ENCODE data around the gene C1QTNF1. TPM values are rescaled to one million over a fixed set of nuclear protein-coding genes. Genes with fewer than 3 reads are reported as not detected.

The C1QTNF1 gene
- total RNA-seq, 5 donors from 2014 or later (not counting 1 experiment from before 2014, with no cell fraction given) = 0.10 to 0.57 (median 0.26) TPM; not detected in 1

DNA sequence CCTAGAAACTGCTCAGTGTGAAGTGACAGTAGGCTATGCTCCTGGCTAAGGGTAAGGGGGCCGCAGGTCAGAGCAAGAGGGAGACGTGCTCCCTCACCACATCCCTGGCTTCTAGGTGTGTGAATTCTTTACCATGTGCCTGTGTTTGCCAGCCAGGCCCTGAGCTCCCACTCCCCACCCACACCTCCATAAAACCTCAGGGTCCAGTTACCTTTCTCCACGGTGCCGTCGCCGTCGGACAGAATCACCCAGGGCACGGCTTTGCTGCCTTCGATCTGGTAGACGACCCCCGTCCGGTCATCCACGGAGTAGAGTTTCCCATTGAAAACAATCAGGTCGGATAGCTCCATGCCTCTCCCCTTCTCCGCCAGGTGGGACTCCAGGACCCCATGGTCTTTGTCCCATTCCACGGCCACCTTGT is 27.2 kb upstream of the C1QTNF1 start:
- ChIA-PET POLR2A (no interaction called here), CTCF (no interaction called here)
- peaks cover 44% of the 10 kb centered on the region for H3K36me3 Mint-ChIP-seq
- DNase-seq (no peak), ATAC-seq (replicated peaks in 1 of 4) (no peak)
- no peaks in the 10 kb centered on the region for H3K27me3 ChIP-seq (replicated peaks in 1 of 2; ENCODE audit: control insufficient read depth in 2 of 2, extremely low read depth in 1 of 2, insufficient read depth in 2 of 2, low read length in 1 of 2)
- H3K9me3 Mint-ChIP-seq = no peaks in the 10 kb centered on the region
- no peak overlapping the region for H3K4me3 ChIP-seq (ENCODE audit: control insufficient read depth in 1 of 2, extremely low read depth in 1 of 2, low read length in 1 of 2)
- peaks cover 5 to 69% of the 10 kb centered on the region in 2 donors for H3K36me3 ChIP-seq (ENCODE audit: control insufficient read depth in 2 of 2, extremely low read depth in 1 of 2, insufficient read depth in 1 of 2, low read length in 1 of 2)
- no peaks in the 10 kb centered on the region for H3K9me3 ChIP-seq
- H3K27ac Mint-ChIP-seq = no peak overlapping the region
- 97% methylated on average over 14 of the region's 16 CpGs for WGBS (ENCODE audit: insufficient coverage)
- H3K27me3 Mint-ChIP-seq = no peaks in the 10 kb centered on the region
- H3K4me1 Mint-ChIP-seq = peaks cover 4 to 14% (median 13%) of the 10 kb centered on the region in 3 donors
- H3K27ac ChIP-seq (ENCODE audit: low read length) = no peak overlapping the region
- no peak overlapping the region for H3K4me3 Mint-ChIP-seq
- H3K4me1 ChIP-seq (ENCODE audit: control insufficient read depth in 1 of 2, extremely low read depth in 1 of 2, insufficient read depth in 2 of 2, low read length in 2 of 2) = no peaks in the 10 kb centered on the region

DNA sequence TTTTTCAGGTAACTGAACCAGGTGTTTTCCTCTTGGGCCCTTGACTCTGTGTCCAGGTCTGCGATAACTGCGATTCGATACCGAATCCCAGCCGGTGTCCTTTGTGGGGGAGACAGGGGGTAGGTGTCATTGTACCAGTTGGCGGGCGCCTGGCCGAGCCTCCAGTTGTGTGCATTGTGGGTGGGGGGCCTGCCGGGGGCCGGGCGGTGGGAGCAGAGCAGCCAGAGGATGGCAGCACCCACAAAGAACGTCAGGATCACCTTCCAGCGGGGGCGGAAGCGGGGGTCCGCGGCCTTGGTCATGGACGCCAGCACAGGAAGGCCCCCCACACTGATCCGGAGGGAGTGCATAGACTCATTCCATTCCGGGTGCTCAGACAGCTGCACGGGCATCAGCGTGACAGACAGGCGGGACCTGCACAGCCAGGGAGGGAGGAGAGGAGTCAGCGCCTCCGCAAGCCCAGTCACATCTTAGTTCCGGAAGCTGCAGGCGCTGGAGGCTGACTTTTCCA is 26.7 kb upstream of the C1QTNF1 start:
- Mint-ChIP-seq H3K27ac (no peak overlapping the region), H3K9me3 (no peaks in the 10 kb centered on the region), H3K4me3 (no peak overlapping the region), H3K36me3 (peaks cover 41% of the 10 kb centered on the region), H3K4me1 (peaks cover 8 to 19% (median 17%) of the 10 kb centered on the region in 3 donors), H3K27me3 (no peaks in the 10 kb centered on the region)
- Histone ChIP-seq H3K4me1 (ENCODE audit: control insufficient read depth in 1 of 2, extremely low read depth in 1 of 2, insufficient read depth in 2 of 2, low read length in 2 of 2) (no peaks in the 10 kb centered on the region), H3K27ac (ENCODE audit: low read length) (no peak overlapping the region), H3K9me3 (no peaks in the 10 kb centered on the region), H3K27me3 (replicated peaks in 1 of 2; ENCODE audit: control insufficient read depth in 2 of 2, extremely low read depth in 1 of 2, insufficient read depth in 2 of 2, low read length in 1 of 2) (no peaks in the 10 kb centered on the region), H3K4me3 (ENCODE audit: control insufficient read depth in 1 of 2, extremely low read depth in 1 of 2, low read length in 1 of 2) (no peak overlapping the region), H3K36me3 (ENCODE audit: control insufficient read depth in 2 of 2, extremely low read depth in 1 of 2, insufficient read depth in 1 of 2, low read length in 1 of 2) (peaks cover 5 to 67% of the 10 kb centered on the region in 2 donors)
- CTCF ChIA-PET = no interaction called here
- POLR2A ChIA-PET = no interaction called here
- ATAC-seq (replicated peaks in 1 of 4) = no peak
- WGBS (ENCODE audit: insufficient coverage) = 95% methylated on average over 13 of the region's 27 CpGs
- no peak for DNase-seq

DNA sequence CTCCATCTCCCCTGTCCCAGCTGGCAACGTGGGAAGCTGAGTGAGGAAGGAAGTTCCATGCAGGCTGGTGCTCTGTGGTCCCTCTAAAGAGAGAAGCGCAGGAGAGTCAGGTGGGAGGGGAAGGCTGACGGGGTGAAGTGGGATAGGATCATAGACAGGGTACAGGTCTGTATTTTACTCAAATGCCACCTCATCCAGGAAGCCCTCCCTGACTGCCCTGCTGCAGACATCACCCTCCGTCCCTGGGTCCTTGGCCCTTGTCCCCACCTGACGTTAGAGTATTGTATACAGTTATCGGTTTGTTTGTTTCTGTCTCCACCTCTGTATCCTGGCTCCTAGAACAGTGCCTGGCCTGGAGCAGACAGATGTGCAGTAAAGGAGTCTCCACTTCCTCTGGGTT is 26.1 kb upstream of the C1QTNF1 start:
- Mint-ChIP-seq H3K4me3 (no peak overlapping the region), H3K4me1 (peaks cover 13 to 24% (median 21%) of the 10 kb centered on the region in 3 donors), H3K27ac (no peak overlapping the region), H3K27me3 (no peaks in the 10 kb centered on the region), H3K36me3 (peaks cover 42% of the 10 kb centered on the region), H3K9me3 (no peaks in the 10 kb centered on the region)
- ChIA-PET POLR2A (interaction anchor here in 1 of 2 donors (0.5 kb wide), 1 partner anchor 1777 kb away, joined by 4 read pairs; no protein-coding TSS in a partner anchor), CTCF (no interaction called here)
- no peaks in the 10 kb centered on the region for H3K9me3 ChIP-seq
- H3K36me3 ChIP-seq (ENCODE audit: control insufficient read depth in 2 of 2, extremely low read depth in 1 of 2, insufficient read depth in 1 of 2, low read length in 1 of 2) = peaks cover 5 to 67% of the 10 kb centered on the region in 2 donors
- no peaks in the 10 kb centered on the region for H3K27me3 ChIP-seq (replicated peaks in 1 of 2; ENCODE audit: control insufficient read depth in 2 of 2, extremely low read depth in 1 of 2, insufficient read depth in 2 of 2, low read length in 1 of 2)
- no peak for ATAC-seq (replicated peaks in 1 of 4)
- no peak for DNase-seq
- WGBS (ENCODE audit: insufficient coverage) = 100% methylated on average over 2 of the region's 6 CpGs
- H3K4me1 ChIP-seq (ENCODE audit: control insufficient read depth in 1 of 2, extremely low read depth in 1 of 2, insufficient read depth in 2 of 2, low read length in 2 of 2) = peaks cover 0 to 2% of the 10 kb centered on the region in 2 experiments
- no peak overlapping the region for H3K27ac ChIP-seq (ENCODE audit: low read length)
- no peak overlapping the region for H3K4me3 ChIP-seq (ENCODE audit: control insufficient read depth in 1 of 2, extremely low read depth in 1 of 2, low read length in 1 of 2)

DNA sequence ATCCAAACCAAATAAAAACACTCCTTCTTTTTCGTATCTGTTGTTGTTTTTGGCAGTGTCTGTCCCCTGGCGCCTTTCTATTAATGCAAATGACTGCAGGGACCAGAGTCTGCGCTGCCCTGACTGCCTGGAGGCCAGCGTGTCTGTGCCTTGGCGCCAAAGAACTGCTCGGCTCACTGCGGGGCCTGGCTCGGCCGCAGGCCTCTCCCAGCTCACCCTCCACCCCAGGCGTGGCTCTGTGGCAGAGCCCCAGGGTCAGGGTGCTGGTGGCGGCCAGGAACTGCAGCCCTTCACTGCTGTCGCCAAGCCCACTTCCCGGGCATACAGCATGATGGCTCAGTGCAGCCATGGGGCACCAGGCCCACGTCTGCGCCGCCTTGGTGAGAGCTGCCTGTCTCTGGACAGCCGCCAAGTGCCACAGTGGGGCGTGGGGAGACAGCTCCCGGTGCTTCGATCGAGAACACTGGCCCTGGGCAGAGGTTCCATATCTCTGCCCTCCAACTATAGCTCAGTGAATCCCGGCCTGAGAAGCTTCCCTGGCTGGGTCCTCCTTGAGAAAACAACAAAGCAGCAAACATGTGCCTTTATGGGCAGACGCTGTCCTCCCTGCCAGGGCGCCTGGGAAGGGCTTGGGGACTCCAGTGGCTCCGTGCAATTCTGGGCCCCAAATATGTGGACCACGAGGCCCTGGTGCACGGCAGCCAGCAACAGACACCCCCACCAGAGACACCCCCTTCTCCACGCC is 25.5 kb upstream of the C1QTNF1 start:
- H3K4me1 ChIP-seq (ENCODE audit: control insufficient read depth in 1 of 2, extremely low read depth in 1 of 2, insufficient read depth in 2 of 2, low read length in 2 of 2) = peaks cover 0 to 3% of the 10 kb centered on the region in 2 experiments
- H3K9me3 Mint-ChIP-seq = no peaks in the 10 kb centered on the region
- H3K4me1 Mint-ChIP-seq = peaks cover 12 to 24% (median 18%) of the 10 kb centered on the region in 3 donors
- no peak overlapping the region for H3K27ac ChIP-seq (ENCODE audit: low read length)
- peaks cover 3 to 67% of the 10 kb centered on the region in 2 donors for H3K36me3 ChIP-seq (ENCODE audit: control insufficient read depth in 2 of 2, extremely low read depth in 1 of 2, insufficient read depth in 1 of 2, low read length in 1 of 2)
- no peaks in the 10 kb centered on the region for H3K27me3 ChIP-seq (replicated peaks in 1 of 2; ENCODE audit: control insufficient read depth in 2 of 2, extremely low read depth in 1 of 2, insufficient read depth in 2 of 2, low read length in 1 of 2)
- peaks cover 37% of the 10 kb centered on the region for H3K36me3 Mint-ChIP-seq
- ChIA-PET CTCF (no interaction called here), POLR2A (interaction anchor here in 1 of 2 donors (0.5 kb wide), 1 partner anchor 1777 kb away, joined by 4 read pairs; no protein-coding TSS in a partner anchor)
- 93% methylated on average over 28 of the region's 28 CpGs for WGBS (ENCODE audit: insufficient coverage)
- H3K4me3 Mint-ChIP-seq = no peak overlapping the region
- DNase-seq = no peak
- no peaks in the 10 kb centered on the region for H3K9me3 ChIP-seq
- no peak overlapping the region for H3K4me3 ChIP-seq (ENCODE audit: control insufficient read depth in 1 of 2, extremely low read depth in 1 of 2, low read length in 1 of 2)
- no peak overlapping the region for H3K27ac Mint-ChIP-seq
- ATAC-seq (replicated peaks in 1 of 4) = no peak
- no peaks in the 10 kb centered on the region for H3K27me3 Mint-ChIP-seq

DNA sequence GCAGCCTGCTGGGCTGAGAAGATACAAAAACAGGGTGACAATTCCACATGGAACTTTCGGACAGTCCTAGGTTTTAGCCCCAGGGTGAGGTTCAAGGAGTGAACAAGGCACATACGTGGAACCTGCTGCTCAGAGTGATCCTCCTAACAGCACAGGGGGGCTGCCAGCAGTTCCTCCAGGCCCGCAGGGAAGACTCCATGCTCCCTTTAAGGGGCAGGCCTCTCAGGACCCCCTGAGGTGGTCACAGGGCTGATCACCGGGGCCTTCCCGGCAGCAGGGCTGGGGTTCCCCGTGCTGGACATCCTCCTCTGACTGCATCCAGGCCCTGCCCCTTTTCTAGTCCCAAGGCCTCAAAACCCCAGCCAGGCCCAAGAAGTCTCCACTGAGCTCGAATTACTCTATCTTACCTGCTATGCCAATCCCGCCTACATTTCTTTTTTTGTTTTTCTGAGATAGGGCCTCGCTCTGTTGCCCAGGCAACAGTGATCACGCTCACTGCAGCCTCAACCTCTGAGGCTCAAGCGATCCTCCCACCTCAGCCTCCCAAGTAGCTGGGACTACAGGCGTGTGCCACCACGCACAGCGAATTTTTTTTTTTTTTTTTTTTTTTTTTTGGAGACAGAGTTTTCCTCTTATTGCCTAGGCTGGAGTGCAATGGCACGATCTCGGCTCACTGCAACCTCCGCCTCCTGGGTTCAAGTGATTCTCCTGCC is 24.8 kb upstream of the C1QTNF1 start:
- Mint-ChIP-seq H3K4me1 (peaks cover 14 to 24% (median 19%) of the 10 kb centered on the region in 3 donors), H3K27ac (no peak overlapping the region), H3K9me3 (no peaks in the 10 kb centered on the region), H3K4me3 (no peak overlapping the region), H3K27me3 (no peaks in the 10 kb centered on the region), H3K36me3 (peaks cover 32% of the 10 kb centered on the region)
- DNase-seq = no peak
- Histone ChIP-seq H3K9me3 (no peaks in the 10 kb centered on the region), H3K4me3 (ENCODE audit: control insufficient read depth in 1 of 2, extremely low read depth in 1 of 2, low read length in 1 of 2) (no peak overlapping the region), H3K27me3 (replicated peaks in 1 of 2; ENCODE audit: control insufficient read depth in 2 of 2, extremely low read depth in 1 of 2, insufficient read depth in 2 of 2, low read length in 1 of 2) (no peaks in the 10 kb centered on the region), H3K27ac (ENCODE audit: low read length) (no peak overlapping the region), H3K36me3 (ENCODE audit: control insufficient read depth in 2 of 2, extremely low read depth in 1 of 2, insufficient read depth in 1 of 2, low read length in 1 of 2) (peaks cover 0 to 63% of the 10 kb centered on the region in 2 donors), H3K4me1 (ENCODE audit: control insufficient read depth in 1 of 2, extremely low read depth in 1 of 2, insufficient read depth in 2 of 2, low read length in 2 of 2) (peaks cover 0 to 7% of the 10 kb centered on the region in 2 experiments)
- POLR2A ChIA-PET = no interaction called here
- 92% methylated on average over 13 of the region's 17 CpGs for WGBS (ENCODE audit: insufficient coverage)
- CTCF ChIA-PET = no interaction called here
- no peak for ATAC-seq (replicated peaks in 1 of 4)

DNA sequence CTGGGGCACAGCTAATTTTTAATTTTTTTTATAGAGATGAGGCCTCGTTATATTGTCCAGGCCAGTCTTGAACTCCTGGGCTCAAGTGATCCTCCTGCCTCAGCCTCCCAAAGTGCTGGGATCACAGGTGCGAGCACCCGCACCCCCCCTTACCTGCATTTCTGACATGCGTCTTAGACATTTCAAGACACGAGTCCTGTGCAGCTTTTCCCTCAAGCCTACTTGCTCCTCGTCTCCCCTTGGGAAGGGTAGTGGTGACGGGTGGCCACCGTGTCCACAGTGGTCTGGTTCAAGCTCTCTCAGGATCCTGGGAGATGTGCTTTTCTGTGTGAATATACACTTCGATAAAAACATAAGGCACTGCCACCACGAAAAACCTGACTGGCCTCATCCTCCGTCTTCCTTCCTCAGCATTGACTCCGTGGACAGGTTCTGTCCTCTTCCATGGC is 24.0 kb upstream of the C1QTNF1 start:
- Mint-ChIP-seq H3K27ac (no peak overlapping the region), H3K27me3 (no peaks in the 10 kb centered on the region), H3K9me3 (no peaks in the 10 kb centered on the region), H3K4me3 (no peak overlapping the region), H3K4me1 (peaks cover 14 to 24% (median 19%) of the 10 kb centered on the region in 3 donors), H3K36me3 (peaks cover 31% of the 10 kb centered on the region)
- Histone ChIP-seq H3K4me3 (ENCODE audit: control insufficient read depth in 1 of 2, extremely low read depth in 1 of 2, low read length in 1 of 2) (no peak overlapping the region), H3K36me3 (ENCODE audit: control insufficient read depth in 2 of 2, extremely low read depth in 1 of 2, insufficient read depth in 1 of 2, low read length in 1 of 2) (peaks cover 0 to 56% of the 10 kb centered on the region in 2 donors), H3K9me3 (no peaks in the 10 kb centered on the region), H3K27me3 (replicated peaks in 1 of 2; ENCODE audit: control insufficient read depth in 2 of 2, extremely low read depth in 1 of 2, insufficient read depth in 2 of 2, low read length in 1 of 2) (no peaks in the 10 kb centered on the region), H3K4me1 (ENCODE audit: control insufficient read depth in 1 of 2, extremely low read depth in 1 of 2, insufficient read depth in 2 of 2, low read length in 2 of 2) (peaks cover 0 to 7% of the 10 kb centered on the region in 2 experiments), H3K27ac (ENCODE audit: low read length) (no peak overlapping the region)
- ATAC-seq (replicated peaks in 1 of 4) (no peak), DNase-seq (no peak)
- ChIA-PET CTCF (no interaction called here), POLR2A (no interaction called here)
- WGBS (ENCODE audit: insufficient coverage) = 100% methylated on average over 5 of the region's 12 CpGs

Data from T-cell (primary cell).